ENCODE measurements around the gene KCNH3. TPM values are rescaled to one million over a fixed set of nuclear protein-coding genes. Genes with fewer than 3 reads are reported as not detected.
"Not testable (repeated sequence)": the region's sequence is repeated elsewhere in the genome, so short reads cannot be mapped to it uniquely, and the experiment has no call there.

Gene KCNH3
- total and polyA plus RNA-seq, 7 experiments from 2014 or later = 0.99 to 5.3 (median 3.8) TPM

DNA sequence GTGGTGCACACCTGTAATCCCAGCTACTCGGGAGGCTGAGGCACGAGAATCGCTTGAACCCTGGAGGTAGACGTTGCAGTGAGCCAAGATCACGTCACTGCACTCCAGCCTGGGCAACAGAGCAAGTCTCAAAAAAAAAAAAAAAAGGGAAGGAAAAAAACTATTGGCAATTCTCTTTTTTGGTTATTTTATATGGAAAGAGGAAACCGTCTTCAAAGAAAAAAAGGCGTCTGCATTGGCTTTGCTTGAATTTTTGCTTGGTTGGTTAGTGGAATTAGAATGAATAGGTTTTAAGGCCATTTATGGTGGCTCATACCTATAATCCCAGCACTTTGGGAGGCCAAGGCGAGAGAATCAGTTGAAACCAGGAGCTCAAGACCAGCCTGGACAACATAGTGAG is 29.1 kb upstream of the KCNH3 start:
- H3K9me3 ChIP-seq (ENCODE audit: control insufficient read depth in 2 of 3, low read length in 3 of 3); H3K9me3 Mint-ChIP-seq; H3K4me1 Mint-ChIP-seq; H3K36me3 Mint-ChIP-seq; H3K36me3 ChIP-seq (ENCODE audit: control insufficient read depth in 2 of 3, insufficient read depth in 3 of 3, low read length in 3 of 3); DNase-seq; H3K4me3 Mint-ChIP-seq; ATAC-seq; H3K27ac Mint-ChIP-seq; H3K27me3 ChIP-seq (ENCODE audit: control insufficient read depth in 2 of 2, insufficient read depth in 2 of 2, low read length in 2 of 2); intact Hi-C loops (cut with micrococcal nuclease); H3K27me3 Mint-ChIP-seq; POLR2A ChIA-PET; H3K4me3 ChIP-seq (ENCODE audit: low read length); H3K27ac ChIP-seq (ENCODE audit: low read depth, low read length); H3K4me1 ChIP-seq (ENCODE audit: control insufficient read depth in 2 of 2, insufficient read depth in 2 of 2, low read length in 2 of 2): not testable (repeated sequence)
- CTCF ChIA-PET = interaction anchor here (0.6 to 15.6 kb wide), 4 partner anchors 76 to 150 kb away, joined by 3 to 270 read pairs (median 6); partner anchors contain the start of gene SPATS2

DNA sequence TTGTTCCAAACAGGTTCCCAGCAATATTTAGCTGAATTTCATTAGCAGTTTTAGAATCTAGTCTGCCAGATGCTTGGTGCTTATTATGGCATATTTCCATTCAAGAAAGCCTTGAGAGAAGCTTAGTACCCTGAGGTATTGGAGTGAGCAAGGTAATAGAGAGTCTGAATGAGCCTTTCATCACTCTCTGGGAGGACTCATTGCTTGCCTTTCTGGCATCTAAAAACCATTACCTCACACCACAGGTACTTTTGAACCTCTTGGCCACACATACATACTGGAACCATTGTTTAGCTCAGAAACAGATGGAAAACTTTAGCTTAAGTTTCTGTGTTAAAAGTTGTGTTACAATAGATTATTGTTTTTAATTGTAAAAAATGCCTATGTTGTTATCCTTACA is 27.4 kb upstream of the KCNH3 start:
- H3K27ac ChIP-seq (ENCODE audit: low read depth, low read length) = no peak overlapping the region
- H3K27me3 ChIP-seq (ENCODE audit: control insufficient read depth in 2 of 2, insufficient read depth in 2 of 2, low read length in 2 of 2) = no peaks in the 10 kb centered on the region
- CTCF ChIA-PET = interaction anchor here (0.6 to 15.6 kb wide), 6 partner anchors 13 to 222 kb away, joined by 3 to 270 read pairs (median 6); partner anchors contain the start of gene SPATS2
- peaks cover 0 to 6% (median 0%) of the 10 kb centered on the region in 7 donors for H3K4me1 Mint-ChIP-seq
- DNase-seq (no peak), ATAC-seq (no peak)
- no peaks in the 10 kb centered on the region for H3K27me3 Mint-ChIP-seq
- H3K4me1 ChIP-seq (ENCODE audit: control insufficient read depth in 2 of 2, insufficient read depth in 2 of 2, low read length in 2 of 2) = no peaks in the 10 kb centered on the region
- no peak overlapping the region for H3K27ac Mint-ChIP-seq
- no peaks in the 10 kb centered on the region for H3K9me3 Mint-ChIP-seq
- POLR2A ChIA-PET = interaction anchor here (0.9 to 2.1 kb wide), 3 partner anchors 141 to 153 kb away, joined by 3 to 10 read pairs (median 4); partner anchors contain the start of gene SPATS2
- no peaks in the 10 kb centered on the region for H3K9me3 ChIP-seq (ENCODE audit: control insufficient read depth in 2 of 3, low read length in 3 of 3)
- H3K36me3 Mint-ChIP-seq = peaks cover 0 to 2% (median 0%) of the 10 kb centered on the region in 5 donors
- no peak overlapping the region for H3K4me3 Mint-ChIP-seq
- no peaks in the 10 kb centered on the region for H3K36me3 ChIP-seq (ENCODE audit: control insufficient read depth in 2 of 3, insufficient read depth in 3 of 3, low read length in 3 of 3)
- intact Hi-C loops (cut with micrococcal nuclease) = no loop called here
- H3K4me3 ChIP-seq (ENCODE audit: low read length) = no peak overlapping the region

DNA sequence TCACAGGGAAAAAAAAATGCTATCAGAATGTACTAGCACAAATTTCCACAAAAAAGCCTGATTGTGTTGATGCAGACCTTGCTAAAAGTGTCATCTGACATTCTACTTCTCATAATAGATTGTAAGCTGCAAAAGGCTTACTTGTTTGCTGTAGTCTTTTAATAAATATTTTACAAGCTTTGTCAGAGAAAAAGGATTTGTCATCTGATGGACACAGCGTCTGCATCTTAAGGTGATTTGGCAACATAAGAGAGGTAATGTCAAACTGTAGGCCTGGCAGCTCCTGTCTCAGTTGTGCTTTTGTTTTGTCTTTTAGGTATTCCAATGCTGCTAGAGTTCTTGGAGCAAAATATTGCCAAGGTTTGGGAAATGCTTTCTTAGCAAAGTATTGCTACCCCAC is 26.3 kb upstream of the KCNH3 start:
- H3K4me1 ChIP-seq (ENCODE audit: control insufficient read depth in 2 of 2, insufficient read depth in 2 of 2, low read length in 2 of 2) = no peaks in the 10 kb centered on the region
- H3K4me3 ChIP-seq (ENCODE audit: low read length) = no peak overlapping the region
- ChIA-PET CTCF (interaction anchor here (0.6 to 15.6 kb wide), 9 partner anchors 9 to 325 kb away, joined by 3 to 270 read pairs (median 4); partner anchors contain the start of genes DNAJC22 and FMNL3), POLR2A (interaction anchor here (2.1 kb wide), 1 partner anchor 146 kb away, joined by 10 read pairs; the partner anchor contains the start of gene SPATS2)
- Mint-ChIP-seq H3K4me3 (no peak overlapping the region), H3K4me1 (peaks cover 0 to 6% (median 0%) of the 10 kb centered on the region in 7 donors), H3K27ac (no peak overlapping the region), H3K9me3 (no peaks in the 10 kb centered on the region), H3K36me3 (peaks cover 0 to 5% (median 0%) of the 10 kb centered on the region in 5 donors), H3K27me3 (no peaks in the 10 kb centered on the region)
- H3K27ac ChIP-seq (ENCODE audit: low read depth, low read length) = no peak overlapping the region
- no peak for DNase-seq
- H3K36me3 ChIP-seq (ENCODE audit: control insufficient read depth in 2 of 3, insufficient read depth in 3 of 3, low read length in 3 of 3) = no peaks in the 10 kb centered on the region
- no peaks in the 10 kb centered on the region for H3K27me3 ChIP-seq (ENCODE audit: control insufficient read depth in 2 of 2, insufficient read depth in 2 of 2, low read length in 2 of 2)
- H3K9me3 ChIP-seq (ENCODE audit: control insufficient read depth in 2 of 3, low read length in 3 of 3) = no peaks in the 10 kb centered on the region
- intact Hi-C loops (cut with micrococcal nuclease) = no loop called here
- no peak for ATAC-seq

GRCh38 chr12:49515266-49515665 is 23.6 kb upstream of the KCNH3 start:
- Histone ChIP-seq H3K4me3 (ENCODE audit: low read length) (no peak overlapping the region), H3K27me3 (ENCODE audit: control insufficient read depth in 2 of 2, insufficient read depth in 2 of 2, low read length in 2 of 2) (no peaks in the 10 kb centered on the region), H3K36me3 (ENCODE audit: control insufficient read depth in 2 of 3, insufficient read depth in 3 of 3, low read length in 3 of 3) (no peaks in the 10 kb centered on the region), H3K9me3 (ENCODE audit: control insufficient read depth in 2 of 3, low read length in 3 of 3) (no peaks in the 10 kb centered on the region), H3K27ac (ENCODE audit: low read depth, low read length) (no peak overlapping the region), H3K4me1 (ENCODE audit: control insufficient read depth in 2 of 2, insufficient read depth in 2 of 2, low read length in 2 of 2) (no peaks in the 10 kb centered on the region)
- ChIA-PET CTCF (interaction anchor here (0.6 to 15.6 kb wide), 7 partner anchors 8 to 495 kb away, joined by 3 to 270 read pairs (median 6); partner anchors contain the start of genes PRPF40B and SPATS2), POLR2A (interaction anchor here (1.0 kb wide), 1 partner anchor 127 kb away, joined by 3 read pairs; no protein-coding TSS in a partner anchor)
- Mint-ChIP-seq H3K4me1 (peaks cover 0 to 6% (median 0%) of the 10 kb centered on the region in 7 donors), H3K27ac (no peak overlapping the region), H3K36me3 (peaks cover 0 to 5% (median 0%) of the 10 kb centered on the region in 5 donors), H3K9me3 (no peaks in the 10 kb centered on the region), H3K4me3 (no peak overlapping the region), H3K27me3 (no peaks in the 10 kb centered on the region)
- intact Hi-C loops (cut with micrococcal nuclease) = loop anchor here in 1 of 2 donors (2.0 kb wide), 3 partner anchors 24 to 148 kb away; partner anchors contain the start of genes KCNH3 and SPATS2
- no peak for ATAC-seq
- DNase-seq = no peak

DNA sequence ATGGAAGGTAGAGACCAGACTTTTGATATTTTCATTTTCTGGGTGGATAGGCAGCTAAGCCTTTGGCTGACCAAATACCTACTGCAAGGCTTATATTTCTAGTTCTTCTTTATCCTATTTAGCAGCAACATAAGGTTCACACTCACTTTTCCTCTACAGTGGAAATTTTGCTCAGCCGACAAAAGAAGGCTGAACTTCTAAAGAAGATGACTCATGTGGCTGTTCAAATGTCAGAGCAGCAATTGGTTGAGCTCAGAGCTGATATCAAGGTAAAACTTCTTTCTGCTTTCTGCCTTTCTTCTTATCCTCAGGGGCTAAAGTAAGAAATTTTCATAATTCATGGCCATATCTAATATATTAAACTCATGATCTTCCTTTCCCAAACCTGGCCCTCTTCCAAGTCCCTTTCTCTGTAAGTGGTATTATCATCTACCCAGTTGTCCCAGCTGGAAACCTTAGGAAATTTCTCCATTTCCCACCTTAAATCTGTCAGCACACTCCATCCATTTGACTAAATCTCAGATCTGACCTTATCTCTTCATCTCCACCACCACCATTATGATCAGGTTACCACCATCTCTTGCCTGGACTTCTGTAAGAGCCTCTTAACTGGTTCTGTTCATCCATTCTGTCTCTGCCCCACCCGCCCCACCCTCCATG is 19.8 kb upstream of the KCNH3 start:
- Histone ChIP-seq H3K9me3 (ENCODE audit: control insufficient read depth in 2 of 3, low read length in 3 of 3) (no peaks in the 10 kb centered on the region), H3K36me3 (ENCODE audit: control insufficient read depth in 2 of 3, insufficient read depth in 3 of 3, low read length in 3 of 3) (no peaks in the 10 kb centered on the region), H3K27me3 (ENCODE audit: control insufficient read depth in 2 of 2, insufficient read depth in 2 of 2, low read length in 2 of 2) (no peaks in the 10 kb centered on the region), H3K4me3 (ENCODE audit: low read length) (no peak overlapping the region), H3K4me1 (ENCODE audit: control insufficient read depth in 2 of 2, insufficient read depth in 2 of 2, low read length in 2 of 2) (no peaks in the 10 kb centered on the region), H3K27ac (ENCODE audit: low read depth, low read length) (no peak overlapping the region)
- Mint-ChIP-seq H3K36me3 (peaks cover 3 to 18% (median 5%) of the 10 kb centered on the region in 5 donors), H3K9me3 (no peaks in the 10 kb centered on the region), H3K27me3 (no peaks in the 10 kb centered on the region), H3K4me1 (peaks cover 0 to 3% (median 0%) of the 10 kb centered on the region in 7 donors), H3K27ac (no peak overlapping the region), H3K4me3 (no peak overlapping the region)
- ATAC-seq (no peak), DNase-seq (no peak)
- intact Hi-C loops (cut with micrococcal nuclease) = no loop called here
- ChIA-PET POLR2A (no interaction called here), CTCF (interaction anchor here (1.1 to 15.6 kb wide), 2 partner anchors 160 to 165 kb away, joined by 3 to 270 read pairs; no protein-coding TSS in a partner anchor)

DNA sequence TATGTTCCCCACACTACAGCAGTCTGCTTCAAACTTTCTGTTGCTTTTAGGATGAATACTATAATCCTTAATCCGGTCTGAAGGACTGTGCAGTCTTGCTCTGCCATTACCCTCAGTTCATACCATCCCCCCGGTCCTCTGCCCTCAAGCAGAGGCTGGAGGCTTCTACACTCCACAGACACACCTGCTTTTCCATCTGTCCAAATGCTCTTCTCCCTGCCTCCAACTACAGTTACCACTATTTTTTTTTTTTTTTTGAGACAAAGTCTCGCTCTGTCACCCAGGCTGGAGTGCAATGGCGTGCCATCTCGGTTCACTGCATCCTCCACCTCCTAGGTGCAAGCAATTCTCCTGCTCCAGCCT is 19.3 kb upstream of the KCNH3 start:
- H3K27ac ChIP-seq (ENCODE audit: low read depth, low read length) = no peak overlapping the region
- no peak overlapping the region for H3K4me3 Mint-ChIP-seq
- no peak overlapping the region for H3K4me3 ChIP-seq (ENCODE audit: low read length)
- ChIA-PET POLR2A (no interaction called here), CTCF (interaction anchor here (0.7 to 15.6 kb wide), 2 partner anchors 160 to 1080 kb away, joined by 3 to 270 read pairs; no protein-coding TSS in a partner anchor)
- intact Hi-C loops (cut with micrococcal nuclease) = no loop called here
- peaks cover 0 to 3% (median 0%) of the 10 kb centered on the region in 7 donors for H3K4me1 Mint-ChIP-seq
- no peak overlapping the region for H3K27ac Mint-ChIP-seq
- H3K36me3 ChIP-seq (ENCODE audit: control insufficient read depth in 2 of 3, insufficient read depth in 3 of 3, low read length in 3 of 3) = peaks cover 0 to 2% (median 0%) of the 10 kb centered on the region in 3 experiments
- no peaks in the 10 kb centered on the region for H3K9me3 Mint-ChIP-seq
- ATAC-seq (no peak), DNase-seq (no peak)
- H3K27me3 Mint-ChIP-seq = no peaks in the 10 kb centered on the region
- no peaks in the 10 kb centered on the region for H3K4me1 ChIP-seq (ENCODE audit: control insufficient read depth in 2 of 2, insufficient read depth in 2 of 2, low read length in 2 of 2)
- peaks cover 4 to 19% (median 5%) of the 10 kb centered on the region in 5 donors for H3K36me3 Mint-ChIP-seq
- H3K27me3 ChIP-seq (ENCODE audit: control insufficient read depth in 2 of 2, insufficient read depth in 2 of 2, low read length in 2 of 2) = no peaks in the 10 kb centered on the region
- no peaks in the 10 kb centered on the region for H3K9me3 ChIP-seq (ENCODE audit: control insufficient read depth in 2 of 3, low read length in 3 of 3)

All from naive thymus-derived CD4-positive, alpha-beta T cell (primary cell).